ENCODE measurements around the gene STAT4.

The STAT4 gene

DNA sequence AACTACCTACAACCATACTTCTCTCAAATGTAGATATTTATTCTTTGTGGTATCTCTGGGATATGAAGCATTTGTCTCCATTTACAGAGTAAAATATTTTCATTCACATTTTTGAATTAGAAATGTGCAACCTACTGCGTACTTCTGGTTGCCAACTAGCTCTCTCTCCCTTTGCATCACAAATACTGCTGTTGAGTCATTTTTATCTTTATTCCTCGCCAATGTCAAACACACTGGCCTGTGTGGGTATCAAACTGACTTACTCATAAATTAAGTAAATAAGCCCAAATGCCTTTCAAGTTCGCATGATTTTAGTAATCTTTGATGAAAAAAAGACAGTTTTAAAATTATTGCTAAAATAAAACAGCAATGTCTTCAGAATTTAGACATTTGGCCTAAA is 67.3 kb downstream of the STAT4 start:
- DNase-seq (ENCODE audit: low read depth): no peak

DNA sequence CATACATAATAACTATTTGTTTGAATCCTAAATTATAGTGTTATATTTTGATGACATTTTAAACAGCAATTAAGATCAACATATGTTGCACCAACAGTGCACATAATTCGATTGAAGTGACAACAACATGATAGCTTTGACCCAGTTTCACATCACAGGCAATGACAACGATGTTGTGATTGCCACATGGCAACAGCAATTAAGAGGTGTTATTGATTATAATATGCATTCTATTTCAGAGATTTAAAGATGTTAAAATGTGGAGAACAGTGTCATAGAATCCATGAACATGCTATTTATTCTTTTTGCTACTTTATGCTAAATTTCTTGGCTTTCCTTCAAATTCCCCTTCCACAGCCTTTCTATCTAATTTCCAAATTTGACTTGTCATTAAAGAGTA is 68.5 kb downstream of the STAT4 start:
- DNase-seq (ENCODE audit: low read depth): no peak

- DNase-seq (ENCODE audit: low read depth): no peak
Measured at GRCh38 chr2:191081411-191082155, 69.2 kb downstream of the STAT4 start.

- DNase-seq (ENCODE audit: low read depth): no peak
Measured at GRCh38 chr2:191078165-191078867, 72.5 kb downstream of the STAT4 start.

DNA sequence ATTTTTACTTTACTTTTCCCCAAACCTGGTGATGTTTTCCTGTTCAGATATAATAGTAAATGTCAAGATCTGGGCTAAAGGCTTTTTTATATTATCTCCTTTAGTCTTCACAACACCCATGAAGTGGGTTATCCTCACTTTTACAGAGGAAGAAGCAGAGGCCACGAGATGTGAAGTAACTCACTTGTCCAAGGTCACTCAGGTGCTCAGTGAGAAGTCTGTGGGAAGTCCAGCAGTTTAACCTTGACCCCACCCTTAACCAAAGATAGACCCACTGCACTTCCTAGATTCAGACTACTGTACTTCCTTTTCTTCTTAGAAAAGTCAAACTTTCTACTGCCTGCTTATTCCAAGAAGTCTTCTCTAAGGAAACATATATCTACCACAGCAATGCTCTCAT is 80.5 kb downstream of the STAT4 start:
- DNase-seq (ENCODE audit: low read depth): no peak

DNA sequence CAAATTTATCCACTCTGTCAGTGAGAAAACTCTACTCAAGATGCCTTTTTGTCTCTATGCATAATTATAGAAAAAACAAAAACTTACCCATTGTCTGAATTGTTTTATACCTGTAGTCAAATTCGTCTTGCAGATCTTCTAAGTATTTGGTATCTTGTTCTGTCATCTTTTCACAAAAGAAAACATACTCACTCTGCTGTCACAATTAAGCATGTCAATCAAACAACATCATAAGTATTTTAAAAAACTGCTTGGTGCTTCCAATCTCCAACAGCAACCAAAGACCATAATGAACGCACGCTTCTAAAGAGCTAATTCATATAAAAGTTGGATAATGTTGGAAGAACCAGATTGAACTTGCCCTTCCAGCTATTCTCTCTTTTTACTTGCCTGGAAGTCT is 81.2 kb downstream of the STAT4 start:
- DNase-seq (ENCODE audit: low read depth): no peak

- DNase-seq (ENCODE audit: low read depth): no peak
Measured at GRCh38 chr2:191066919-191067233, 83.9 kb downstream of the STAT4 start.

DNA sequence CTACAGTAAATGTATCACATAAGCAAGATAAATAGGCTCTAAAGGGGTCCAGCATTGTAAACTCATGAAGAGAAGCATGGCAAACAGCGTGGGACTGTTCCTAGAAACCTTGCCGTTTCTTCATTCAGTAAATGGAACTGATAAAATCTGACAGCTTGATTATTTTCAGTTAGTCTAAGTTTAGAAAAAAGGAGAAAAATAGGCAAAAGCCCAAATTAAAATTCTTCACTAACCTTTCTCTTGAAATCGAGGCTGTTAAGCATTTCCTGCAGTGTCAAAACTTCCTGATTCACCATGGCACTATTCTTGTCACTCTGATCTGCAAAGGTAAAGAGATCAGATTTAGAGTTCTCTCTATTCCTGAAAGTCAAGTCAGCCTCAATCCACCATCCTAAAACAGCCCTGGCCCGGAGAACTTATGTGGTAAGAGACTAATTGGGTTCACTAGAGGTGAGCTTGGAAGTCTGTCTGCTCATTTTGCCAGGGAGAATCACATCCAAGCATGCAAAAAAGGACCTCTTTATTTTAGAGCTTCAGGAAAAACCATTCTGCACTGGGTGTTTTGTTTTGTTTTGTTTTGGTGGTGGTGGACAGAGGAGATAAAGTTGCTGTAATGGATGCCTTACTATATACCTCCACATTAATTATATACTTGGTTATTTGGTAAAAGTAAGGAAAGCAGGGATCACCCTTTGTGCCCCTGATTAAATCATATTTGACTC is 84.4 kb downstream of the STAT4 start:
- DNase-seq (ENCODE audit: low read depth): no peak

- DNase-seq (ENCODE audit: low read depth): peak; percentile 13
Measured at GRCh38 chr2:191065785-191066184, 85.0 kb downstream of the STAT4 start.

- DNase-seq (ENCODE audit: low read depth): no peak
Measured at GRCh38 chr2:191064590-191064989, 86.2 kb downstream of the STAT4 start.

GRCh38 chr2:191063584-191063983 is 87.2 kb downstream of the STAT4 start:
- DNase-seq (ENCODE audit: low read depth): no peak

GRCh38 chr2:191061381-191061980 is 89.3 kb downstream of the STAT4 start:
- no peak for DNase-seq (ENCODE audit: low read depth)

DNA sequence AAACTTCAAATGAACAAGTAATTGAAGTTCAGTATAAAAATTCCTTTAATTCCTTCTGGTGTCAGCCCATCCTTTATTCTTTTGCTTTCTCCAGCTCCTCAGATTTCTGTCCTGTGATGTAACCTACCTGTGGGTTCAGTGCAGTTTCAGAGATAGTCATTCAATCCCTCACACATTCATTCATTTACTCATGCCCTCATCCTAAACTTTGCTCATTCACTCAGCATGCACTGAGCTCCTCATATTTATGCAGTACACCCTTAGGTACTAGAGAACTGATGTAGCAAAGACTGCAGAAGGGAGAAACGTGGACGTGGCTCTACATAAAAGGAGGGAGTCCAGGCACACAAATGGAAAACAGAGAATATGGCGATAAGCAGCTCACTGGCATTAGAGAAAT is 91.5 kb downstream of the STAT4 start:
- DNase-seq (ENCODE audit: low read depth): no peak

DNA sequence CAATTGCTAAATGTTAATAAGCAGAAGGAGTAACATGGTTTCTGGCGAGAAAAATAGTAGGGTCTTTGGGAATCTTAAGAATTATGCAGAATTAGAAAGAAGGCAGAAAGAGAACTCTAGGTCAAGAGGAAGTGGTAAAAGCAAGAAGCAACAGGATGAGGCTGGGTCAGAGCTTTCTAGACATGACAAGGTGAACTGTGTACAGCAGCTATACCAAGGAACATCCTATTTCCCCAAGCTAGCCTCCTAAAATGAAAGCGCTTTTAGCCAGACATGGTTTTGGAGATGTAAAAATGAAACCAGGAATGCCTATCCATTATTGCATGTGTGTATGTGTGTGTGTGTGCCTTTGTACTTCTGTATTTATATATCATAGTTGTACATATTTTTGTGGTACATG is 94.6 kb downstream of the STAT4 start:
- DNase-seq (ENCODE audit: low read depth): no peak

DNA sequence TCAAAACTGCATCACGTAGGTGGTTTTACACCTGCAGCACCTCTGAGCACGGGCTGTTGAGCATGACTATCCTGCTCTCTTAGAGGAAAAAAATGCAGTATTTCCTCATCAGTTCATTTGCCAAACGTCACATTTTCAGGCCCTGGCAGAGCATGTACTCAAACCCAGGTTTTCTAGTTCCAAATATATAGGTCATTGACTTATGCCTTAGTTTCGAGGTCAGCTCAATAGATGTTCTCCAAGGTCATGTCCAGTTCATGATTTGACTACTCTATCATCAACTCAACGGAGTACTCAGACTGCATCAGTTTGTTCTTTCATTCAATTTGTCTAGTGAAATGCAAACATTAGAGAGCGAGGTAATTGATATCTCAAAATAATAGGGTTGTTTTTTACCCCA is 97.5 kb downstream of the STAT4 start:
- no peak for DNase-seq (ENCODE audit: low read depth)

GRCh38 chr2:191051825-191052778 is 98.7 kb downstream of the STAT4 start:
- DNase-seq (ENCODE audit: low read depth): peak; percentile 68

- no peak for DNase-seq (ENCODE audit: low read depth)
Measured at GRCh38 chr2:191051177-191051576, 99.6 kb downstream of the STAT4 start.

- peak; percentile 76 for DNase-seq (ENCODE audit: low read depth)
Measured at GRCh38 chr2:191050640-191050987, 100.2 kb downstream of the STAT4 start.

- DNase-seq (ENCODE audit: low read depth): peak; percentile 86
Measured at GRCh38 chr2:191049728-191050639, 100.8 kb downstream of the STAT4 start.

GRCh38 chr2:191048073-191048472 is 102.7 kb downstream of the STAT4 start:
- peak; percentile 74 for DNase-seq (ENCODE audit: low read depth)

- DNase-seq (ENCODE audit: low read depth): no peak
Measured at GRCh38 chr2:191045141-191045540, 105.7 kb downstream of the STAT4 start.

Data from iris pigment epithelial cell (primary cell).